GM12878 (cell line): ENCODE data around the gene ZFYVE19. TPM values are rescaled to one million over a fixed set of nuclear protein-coding genes. Genes with fewer than 3 reads are reported as not detected.

Experiments
- ATF7 ChIP-seq: fragments of 450-650 bp; IDR thresholded peaks from 2 replicates; pipeline ENCODE4 v1.6.1; 2016; ENCODE audit warnings: low read depth, mild to moderate bottlenecking
- CEBPZ ChIP-seq: fragments of 150-350 bp; IDR thresholded peaks from 2 replicates; pipeline ENCODE4 v1.6.1; 2016; ENCODE audit warnings: low read depth, low read length
- FOS ChIP-seq: IDR thresholded peaks from 3 replicates; pipeline ENCODE4 v1.6.1; 2011; ENCODE audit warnings: borderline replicate concordance; ENCODE audit not compliant: insufficient read length; ENCODE audit errors: extremely low read depth
- GABPA ChIP-seq: IDR thresholded peaks from 2 replicates; pipeline ENCODE4 v1.6.1; 2014; ENCODE audit warnings: antibody characterized with exemption, low read depth, mild to moderate bottlenecking, inconsistent platforms
- IRF5 ChIP-seq: fragments of 450-650 bp; IDR thresholded peaks from 2 replicates; pipeline ENCODE4 v1.6.1; 2017; ENCODE audit warnings: borderline replicate concordance
- KAT2A ChIP-seq: conservative IDR thresholded peaks from 2 replicates; pipeline ENCODE4 v1.6.1; 2011; ENCODE audit warnings: low read depth, low read length; ENCODE audit not compliant: control insufficient read depth
- MEF2A ChIP-seq: IDR thresholded peaks from 2 replicates; pipeline ENCODE4 v1.6.1; 2011; ENCODE audit warnings: low read depth, mild to moderate bottlenecking, low read length, moderate library complexity; ENCODE audit not compliant: insufficient read depth
- NFYB ChIP-seq: IDR thresholded peaks from 2 replicates; pipeline ENCODE4 v1.6.1; 2011; ENCODE audit warnings: low read depth, mild to moderate bottlenecking, low read length, improper control_type of control experiment, moderate library complexity; ENCODE audit not compliant: insufficient read depth
- NKRF ChIP-seq: fragments of 450-650 bp; conservative IDR thresholded peaks from 2 replicates; pipeline ENCODE4 v1.6.1; 2017; ENCODE audit warnings: mild to moderate bottlenecking, moderate library complexity
- PAX8 ChIP-seq: fragments of 450-650 bp; IDR thresholded peaks from 2 replicates; pipeline ENCODE4 v1.6.1; 2017; ENCODE audit warnings: mild to moderate bottlenecking, moderate library complexity
- POLR2AphosphoS5 ChIP-seq: IDR thresholded peaks from 2 replicates; pipeline ENCODE4 v1.6.1; 2011; ENCODE audit warnings: mild to moderate bottlenecking, low read length, inconsistent platforms
- RAD21 ChIP-seq: IDR thresholded peaks from 2 replicates; pipeline ENCODE4 v1.6.1; 2011; ENCODE audit warnings: mild to moderate bottlenecking, low read depth, low read length, moderate library complexity; ENCODE audit not compliant: insufficient read depth
- RUNX3 ChIP-seq: IDR thresholded peaks from 2 replicates; pipeline ENCODE4 v1.6.1; 2012; ENCODE audit warnings: low read length, inconsistent platforms
- SMAD5 ChIP-seq: IDR thresholded peaks from 2 replicates; pipeline ENCODE4 v1.6.1; 2016; ENCODE audit warnings: antibody characterized with exemption, low read depth
- SPI1 ChIP-seq: IDR thresholded peaks from 2 replicates; pipeline ENCODE4 v1.6.1; 2011; ENCODE audit warnings: low read depth, mild to moderate bottlenecking, low read length, moderate library complexity, borderline replicate concordance; ENCODE audit not compliant: insufficient read depth
- SREBF2 ChIP-seq: IDR thresholded peaks from 2 replicates; pipeline ENCODE4 v1.6.1; 2012; ENCODE audit warnings: mild to moderate bottlenecking, low read length
- ZNF217 ChIP-seq: fragments of 450-650 bp; IDR thresholded peaks from 2 replicates; pipeline ENCODE4 v1.6.1; 2017; ENCODE audit warnings: antibody characterized with exemption, mild to moderate bottlenecking
- ZNF24 ChIP-seq: fragments of 450-650 bp; IDR thresholded peaks from 2 replicates; pipeline ENCODE4 v1.6.1; 2017; ENCODE audit warnings: antibody characterized with exemption, mild to moderate bottlenecking
- ZNF592 ChIP-seq: fragments of 450-650 bp; IDR thresholded peaks from 2 replicates; pipeline ENCODE4 v1.6.1; 2017; ENCODE audit warnings: mild to moderate bottlenecking, moderate library complexity
- polyA plus RNA-seq, 11 experiments: library from polyadenylated mRNA; depleted of rRNA in 4 of 11; unstranded in 6 of 11; stranded (reverse) in 5 of 11; fragments of >200 nt; fragmentation: Nextera tagmentation in 4 of 11; fragmentation: Illumina TruSeq in 1 of 11; extraction: Ambion mirVana in 4 of 11; extraction: Trizol in 1 of 11; gene quantifications; 1 replicate in 1 of 11; 2 replicates in 10 of 11; pipeline versions ENCODE4 v1.2.1 to v1.2.3, GENCODE V29; 2011 to 2016; ENCODE audit warnings: inconsistent platforms in 2 of 11, missing spikeins in 2 of 11, low read depth in 1 of 11
- total RNA-seq, 4 experiments: library from RNA; depleted of rRNA in 3 of 4; stranded (reverse); fragments of >200 nt in 3 of 4; fragmentation: Illumina TruSeq in 1 of 4; extraction: Trizol in 1 of 4; gene quantifications; 2 replicates each; pipeline versions ENCODE4 v1.2.1 to v1.2.3, GENCODE V29; 2013 to 2021

The ZFYVE19 gene
- total and polyA plus RNA-seq, 10 of the 15 experiments (the other 5 are each of a cell fraction or from before 2014, with no cell fraction given) = 1.7 to 36.3 (median 17.0) TPM

GRCh38 chr15:40769274-40770146, 37.4 kb upstream of the ZFYVE19 start, which contains the start of gene C15orf62 (continued):
- TF ChIP-seq ZNF592 (no peak), RAD21 (no peak), KAT2A (no peak), ZNF217 (no peak), PAX8 (no peak), ATF7 (peak; percentile 29; the same call in 1 of the 2 replicates), FOS (no peak), MEF2A (no peak), SREBF2 (no peak), SPI1 (no peak), NKRF (no peak), IRF5 (no peak), RUNX3 (peak; percentile 8; the same call in 1 of the 2 replicates), NFYB (no peak), ZNF24 (no peak), GABPA (no peak), CEBPZ (no peak), POLR2AphosphoS5 (no peak), SMAD5 (no peak)
